Measurements from ENCODE around the gene SIKE1. TPM values are rescaled to one million over a fixed set of nuclear protein-coding genes. Genes with fewer than 3 reads are reported as not detected.

Gene SIKE1
- polyA plus RNA-seq, 1 donor (not counting 4 experiments of a cell fraction or from before 2014, with no cell fraction given), result 40.3 TPM

- Histone ChIP-seq H3K27me3 (ENCODE audit: control insufficient read depth, extremely low read depth, insufficient read depth, low read length) (no peaks in the 10 kb centered on the region), H3K27ac (ENCODE audit: control insufficient read depth, insufficient read depth, low read length) (no peak overlapping the region), H3K9me1 (ENCODE audit: control insufficient read depth, extremely low read depth, insufficient read depth, low read length) (no peaks in the 10 kb centered on the region), H3K36me3 (ENCODE audit: control insufficient read depth in 2 of 2, extremely low read depth in 1 of 2, insufficient read depth in 2 of 2, low read length in 2 of 2) (peaks cover 15 to 27% of the 10 kb centered on the region in 2 experiments), H3K4me1 (ENCODE audit: control insufficient read depth, extremely low read depth, insufficient read depth, low read length) (no peaks in the 10 kb centered on the region), H3K79me2 (ENCODE audit: control insufficient read depth, insufficient read depth, low read length) (peaks cover 75% of the 10 kb centered on the region), H3K4me3 (ENCODE audit: control insufficient read depth in 2 of 3, extremely low read depth in 1 of 3, insufficient read depth in 2 of 3, low read depth in 1 of 3, low read length in 3 of 3) (no peak overlapping the region), H4K20me1 (ENCODE audit: control insufficient read depth, extremely low read depth, insufficient read depth, low read length) (peaks cover 13% of the 10 kb centered on the region), H2AFZ (ENCODE audit: control insufficient read depth, low read length) (no peak overlapping the region), H3K9me3 (ENCODE audit: control insufficient read depth, low read depth, low read length) (no peaks in the 10 kb centered on the region), H3K9ac (ENCODE audit: control insufficient read depth, extremely low read depth, insufficient read depth, low read length) (no peak overlapping the region), H3K4me2 (ENCODE audit: control insufficient read depth, extremely low read depth, insufficient read depth, low read depth, low read length) (no peak overlapping the region)
- dilution Hi-C loops (cut with MboI; ENCODE audit: extremely low pct_ligation_motif_present, low sequenced_read_pairs), result no loop called here
- no peak for DNase-seq (ENCODE audit: low read depth, low spot score)
- TF ChIP-seq, protein P1, sequence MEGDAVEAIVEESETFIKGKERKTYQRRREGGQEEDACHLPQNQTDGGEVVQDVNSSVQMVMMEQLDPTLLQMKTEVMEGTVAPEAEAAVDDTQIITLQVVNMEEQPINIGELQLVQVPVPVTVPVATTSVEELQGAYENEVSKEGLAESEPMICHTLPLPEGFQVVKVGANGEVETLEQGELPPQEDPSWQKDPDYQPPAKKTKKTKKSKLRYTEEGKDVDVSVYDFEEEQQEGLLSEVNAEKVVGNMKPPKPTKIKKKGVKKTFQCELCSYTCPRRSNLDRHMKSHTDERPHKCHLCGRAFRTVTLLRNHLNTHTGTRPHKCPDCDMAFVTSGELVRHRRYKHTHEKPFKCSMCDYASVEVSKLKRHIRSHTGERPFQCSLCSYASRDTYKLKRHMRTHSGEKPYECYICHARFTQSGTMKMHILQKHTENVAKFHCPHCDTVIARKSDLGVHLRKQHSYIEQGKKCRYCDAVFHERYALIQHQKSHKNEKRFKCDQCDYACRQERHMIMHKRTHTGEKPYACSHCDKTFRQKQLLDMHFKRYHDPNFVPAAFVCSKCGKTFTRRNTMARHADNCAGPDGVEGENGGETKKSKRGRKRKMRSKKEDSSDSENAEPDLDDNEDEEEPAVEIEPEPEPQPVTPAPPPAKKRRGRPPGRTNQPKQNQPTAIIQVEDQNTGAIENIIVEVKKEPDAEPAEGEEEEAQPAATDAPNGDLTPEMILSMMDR (optimal IDR thresholded peaks at IDR 0.05 in 1 of 3, IDR thresholded peaks at IDR 0.05 in 1 of 3, conservative IDR thresholded peaks at IDR 0.05 in 1 of 3; ENCODE audit: extremely low read depth in 1 of 3, insufficient read depth in 2 of 3, low read length in 3 of 3), result no peak
- no peak for TF ChIP-seq EZH2 (IDR thresholded peaks at IDR 0.05; ENCODE audit: low read length)
- FAIRE-seq, result no peak
Observed at GRCh38 chr1:114740331-114740730, 40.2 kb downstream of the SIKE1 start.

GRCh38 chr1:114737314-114737849 lies 43.1 kb downstream of the SIKE1 start:
- TF ChIP-seq EZH2 (IDR thresholded peaks at IDR 0.05; ENCODE audit: low read length), result no peak
- TF ChIP-seq, protein P1 (optimal IDR thresholded peaks at IDR 0.05 in 1 of 3, IDR thresholded peaks at IDR 0.05 in 1 of 3, conservative IDR thresholded peaks at IDR 0.05 in 1 of 3; ENCODE audit: extremely low read depth in 1 of 3, insufficient read depth in 2 of 3, low read length in 3 of 3), result no peak
- Histone ChIP-seq H3K36me3 (ENCODE audit: control insufficient read depth in 2 of 2, extremely low read depth in 1 of 2, insufficient read depth in 2 of 2, low read length in 2 of 2) (peaks cover 22 to 28% of the 10 kb centered on the region in 2 experiments), H4K20me1 (ENCODE audit: control insufficient read depth, extremely low read depth, insufficient read depth, low read length) (peaks cover 11% of the 10 kb centered on the region), H3K4me3 (ENCODE audit: control insufficient read depth in 2 of 3, extremely low read depth in 1 of 3, insufficient read depth in 2 of 3, low read depth in 1 of 3, low read length in 3 of 3) (no peak overlapping the region), H3K27me3 (ENCODE audit: control insufficient read depth, extremely low read depth, insufficient read depth, low read length) (no peaks in the 10 kb centered on the region), H3K79me2 (ENCODE audit: control insufficient read depth, insufficient read depth, low read length) (peaks cover 48% of the 10 kb centered on the region), H2AFZ (ENCODE audit: control insufficient read depth, low read length) (no peak overlapping the region), H3K4me2 (ENCODE audit: control insufficient read depth, extremely low read depth, insufficient read depth, low read depth, low read length) (no peak overlapping the region), H3K9me3 (ENCODE audit: control insufficient read depth, low read depth, low read length) (no peaks in the 10 kb centered on the region), H3K9ac (ENCODE audit: control insufficient read depth, extremely low read depth, insufficient read depth, low read length) (no peak overlapping the region), H3K27ac (ENCODE audit: control insufficient read depth, insufficient read depth, low read length) (no peak overlapping the region), H3K4me1 (ENCODE audit: control insufficient read depth, extremely low read depth, insufficient read depth, low read length) (no peaks in the 10 kb centered on the region), H3K9me1 (ENCODE audit: control insufficient read depth, extremely low read depth, insufficient read depth, low read length) (no peaks in the 10 kb centered on the region)
- FAIRE-seq (no peak), DNase-seq (ENCODE audit: low read depth, low spot score) (no peak)
- dilution Hi-C loops (cut with MboI; ENCODE audit: extremely low pct_ligation_motif_present, low sequenced_read_pairs), result no loop called here

Data from keratinocyte (primary cell).